Endothelial cell of umbilical vein (primary cell): Measurements from ENCODE around the gene DPP6. TPM values are rescaled to one million over a fixed set of nuclear protein-coding genes. Genes with fewer than 3 reads are reported as not detected.

ENCODE experiments used
- BruUV-seq: library from RNA; stranded (reverse); fragments of 400-500 nt; replicated peaks from 2 replicates; lab custom pipeline; 2021; lab: Mats Ljungman, UMichigan
- CTCF ChIA-PET: fragments of 300-600, 350-600 bp; sonication (Branson Sonifier 250); formaldehyde crosslinking; loops from one replicate; lab custom pipeline; 2021; ENCODE audit warnings: antibody characterized with exemption, inconsistent platforms; lab: Charles Lee
- POLR2A ChIA-PET: fragments of 300-600, 350-600 bp; sonication (Branson Sonifier 250); formaldehyde crosslinking; loops from one replicate; lab custom pipeline; 2021; ENCODE audit warnings: antibody characterized with exemption, inconsistent platforms; lab: Charles Lee
- DNase-seq: peaks from one replicate; pipeline ENCODE4 v3.0.0-alpha.2; 2011; ENCODE audit warnings: low read depth, low spot score
- FAIRE-seq: peaks from 2 replicates; lab custom pipeline; 2011; peaks lifted over from hg19 to GRCh38; lab: Jason Lieb, UNC
- H2AFZ ChIP-seq: 2 replicates; pipeline ENCODE4 v1.6.0; 2012; ENCODE audit warnings: low read depth, low read length, control low read depth, inconsistent platforms
- H3K27ac ChIP-seq: 2 replicates; pipeline ENCODE4 v1.5.1; 2011; ENCODE audit warnings: low read depth, mild to moderate bottlenecking, control low read depth, low read length, moderate library complexity; ENCODE audit not compliant: insufficient read depth
- H3K27me3 ChIP-seq, 2 experiments: 2 replicates each; pipeline versions ENCODE4 v1.6.0 to v1.6.1; 2011; ENCODE audit warnings: low read length in 2 of 2, mixed read lengths in 1 of 2; ENCODE audit not compliant: control insufficient read depth in 2 of 2, insufficient read depth in 2 of 2
- H3K36me3 ChIP-seq, 2 experiments: 2 replicates in 1 of 2; 3 replicates in 1 of 2; pipeline ENCODE4 v1.5.1; 2011; ENCODE audit warnings: low read length in 2 of 2, mild to moderate bottlenecking in 1 of 2, moderate library complexity in 1 of 2; ENCODE audit not compliant: control insufficient read depth in 2 of 2, insufficient read depth in 2 of 2; ENCODE audit errors: extremely low read depth in 1 of 2
- H3K4me1 ChIP-seq: 3 replicates; pipeline ENCODE4 v1.5.1; 2011; ENCODE audit warnings: mild to moderate bottlenecking, low read length; ENCODE audit not compliant: control insufficient read depth, insufficient read depth; ENCODE audit errors: extremely low read depth
- H3K4me2 ChIP-seq: 2 replicates; pipeline ENCODE4 v1.6.1; 2011; ENCODE audit warnings: low read length, control low read depth, mixed read lengths; ENCODE audit not compliant: insufficient read depth
- H3K4me3 ChIP-seq, 3 experiments: fragments of 200-600 bp in 1 of 3; sonication (generic), shearing (Covaris generic) in 1 of 3; replicated peaks in 1 of 3; 2 replicates each; pipeline ENCODE4 v1.5.1; 2011 to 2016; ENCODE audit warnings: control low read depth in 3 of 3, low read length in 3 of 3, mild to moderate bottlenecking in 2 of 3, inconsistent platforms in 1 of 3, low read depth in 1 of 3, moderate library complexity in 1 of 3; ENCODE audit not compliant: insufficient read depth in 1 of 3
- H3K79me2 ChIP-seq: 2 replicates; pipeline ENCODE4 v1.6.0; 2012; ENCODE audit warnings: low read length, inconsistent platforms; ENCODE audit not compliant: control insufficient read depth, insufficient read depth
- H3K9ac ChIP-seq: replicated peaks from 2 replicates; pipeline ENCODE3; 2011; ENCODE audit warnings: low read length, control low read depth; ENCODE audit not compliant: insufficient read depth; ENCODE audit errors: extremely low read depth
- H3K9me1 ChIP-seq: replicated peaks from 3 replicates; pipeline ENCODE4 v1.6.0; 2011; ENCODE audit warnings: mild to moderate bottlenecking, low read length; ENCODE audit not compliant: control insufficient read depth, insufficient read depth; ENCODE audit errors: extremely low read depth
- H3K9me3 ChIP-seq: replicated peaks from 2 replicates; pipeline ENCODE4 v1.5.1; 2012; ENCODE audit warnings: low read length, inconsistent platforms; ENCODE audit not compliant: control insufficient read depth, insufficient read depth
- H4K20me1 ChIP-seq: replicated peaks from 2 replicates; pipeline ENCODE3; 2011; ENCODE audit warnings: mild to moderate bottlenecking, low read length; ENCODE audit not compliant: control insufficient read depth, insufficient read depth; ENCODE audit errors: extremely low read depth
- EZH2 ChIP-seq: IDR thresholded peaks from 2 replicates; pipeline ENCODE4 v1.6.1; 2012; ENCODE audit warnings: borderline replicate concordance, low read depth, mild to moderate bottlenecking, moderate library complexity, low read length, inconsistent platforms; ENCODE audit not compliant: severe bottlenecking
- FOS ChIP-seq: IDR thresholded peaks from 2 replicates; pipeline ENCODE4 v1.6.1; 2011; ENCODE audit warnings: mild to moderate bottlenecking, low read length, moderate library complexity, borderline replicate concordance; ENCODE audit not compliant: insufficient read depth
- GATA2 ChIP-seq: IDR thresholded peaks from 2 replicates; pipeline ENCODE4 v1.7.0; 2011; ENCODE audit warnings: low read depth, mild to moderate bottlenecking, moderate library complexity, mixed read lengths, low read length; ENCODE audit not compliant: insufficient read length, insufficient read depth
- JUN ChIP-seq: IDR thresholded peaks from 2 replicates; pipeline ENCODE4 v1.6.1; 2011; ENCODE audit warnings: borderline replicate concordance, low read depth; ENCODE audit not compliant: insufficient read length, insufficient read depth
- MYC ChIP-seq: IDR thresholded peaks from one replicate; pipeline ENCODE4 v1.6.1; 2011; ENCODE audit warnings: mild to moderate bottlenecking, low read depth, low read length
- POLR2A ChIP-seq: IDR thresholded peaks from 2 replicates; pipeline ENCODE4 v1.6.1; 2012; ENCODE audit warnings: low read depth, mild to moderate bottlenecking, control low read depth, low read length
- POLR2AphosphoS5 ChIP-seq: IDR thresholded peaks from 2 replicates; pipeline ENCODE4 v1.6.1; 2012; ENCODE audit warnings: low read depth, mild to moderate bottlenecking, control low read depth, low read length, moderate library complexity; ENCODE audit not compliant: insufficient read depth
- dilution Hi-C: fragments of 300-500 bp; cut with MboI; formaldehyde crosslinking; loops from one replicate; pipeline ENCODE4 v1.15.0; 2019; ENCODE audit warnings: low sequenced_read_pairs; ENCODE audit not compliant: extremely low pct_ligation_motif_present
- intact Hi-C: fragments of 100-400 bp; cut with micrococcal nuclease; formaldehyde crosslinking; loops from one replicate; pipeline ENCODE4 v1.10.0; 2022
- polyA plus RNA-seq, 4 experiments: library from polyadenylated mRNA; depleted of rRNA in 3 of 4; stranded (reverse) in 3 of 4; unstranded in 1 of 4; fragments of >200 nt; gene quantifications; 2 replicates each; pipeline versions ENCODE4 v1.2.1 to v1.2.3, GENCODE V29; 2011 to 2012; ENCODE audit warnings: missing spikeins in 1 of 4
- total RNA-seq: library from RNA; stranded (reverse); gene quantifications from 2 replicates; pipeline ENCODE4 v1.2.3, GENCODE V29; 2021
- TF ChIP-seq, protein P1 (sequence below): IDR thresholded peaks from 2 replicates; pipeline ENCODE4 v1.6.1; 2011; ENCODE audit not compliant: insufficient read depth, insufficient read length

DPP6 gene
- total and polyA plus RNA-seq, 2 donors (not counting 3 experiments of a cell fraction or from before 2014, with no cell fraction given): not detected

- FAIRE-seq: no peak
- H3K36me3 ChIP-seq: no peaks in the 10 kb centered on the region
- no TSS peak for BruUV-seq
- no peak overlapping the region for H3K4me2 ChIP-seq
- peaks cover 2% of the 10 kb centered on the region for H3K9me3 ChIP-seq
- H3K79me2 ChIP-seq: no peaks in the 10 kb centered on the region
- TF ChIP-seq, protein P1, sequence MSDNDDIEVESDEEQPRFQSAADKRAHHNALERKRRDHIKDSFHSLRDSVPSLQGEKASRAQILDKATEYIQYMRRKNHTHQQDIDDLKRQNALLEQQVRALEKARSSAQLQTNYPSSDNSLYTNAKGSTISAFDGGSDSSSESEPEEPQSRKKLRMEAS: no peak
- no peaks in the 10 kb centered on the region for H4K20me1 ChIP-seq
- no peak for DNase-seq
- H3K4me1 ChIP-seq: no peaks in the 10 kb centered on the region
- no peak overlapping the region for H3K4me3 ChIP-seq
- no peak overlapping the region for H3K9ac ChIP-seq
- POLR2A ChIA-PET: no interaction called here
- CTCF ChIA-PET: no interaction called here
- H2AFZ ChIP-seq: no peak overlapping the region
- dilution Hi-C loops (no loop called here), intact Hi-C loops (no loop called here)
- no peaks in the 10 kb centered on the region for H3K9me1 ChIP-seq
- no peaks in the 10 kb centered on the region for H3K27me3 ChIP-seq
- no peak overlapping the region for H3K27ac ChIP-seq
These were observed 792.8 kb downstream of the DPP6 start for GRCh38 chr7:154844955-154845354.

GRCh38 chr7:154848464-154848863, 796.3 kb downstream of the DPP6 start:
- Histone ChIP-seq H3K36me3 (no peaks in the 10 kb centered on the region), H3K79me2 (no peaks in the 10 kb centered on the region), H3K4me3 (no peak overlapping the region), H3K4me1 (no peaks in the 10 kb centered on the region), H3K9ac (no peak overlapping the region), H3K27me3 (no peaks in the 10 kb centered on the region), H2AFZ (no peak overlapping the region), H3K4me2 (no peak overlapping the region), H4K20me1 (no peaks in the 10 kb centered on the region), H3K9me1 (no peaks in the 10 kb centered on the region), H3K9me3 (peaks cover 2% of the 10 kb centered on the region), H3K27ac (no peak overlapping the region)
- ChIA-PET CTCF (no interaction called here), POLR2A (no interaction called here)
- no peak for TF ChIP-seq EZH2
- TF ChIP-seq GATA2: no peak
- TF ChIP-seq MYC: no peak
- TF ChIP-seq, protein P1: no peak
- TF ChIP-seq POLR2AphosphoS5: no peak
- TF ChIP-seq FOS: no peak
- TF ChIP-seq JUN: no peak
- TF ChIP-seq POLR2A: no peak
- no TSS peak for BruUV-seq
- dilution Hi-C loops: no loop called here
- no peak for FAIRE-seq
- DNase-seq: no peak
- intact Hi-C loops: no loop called here
